G401 (cell line): ENCODE data around the gene ANXA4. TPM values are rescaled to one million over a fixed set of nuclear protein-coding genes. Genes with fewer than 3 reads are reported as not detected.
"Not testable (repeated sequence)": the region's sequence is repeated elsewhere in the genome, so short reads cannot be mapped to it uniquely, and the experiment has no call there.

Source experiments
- DNase-seq: peaks from one replicate; pipeline ENCODE4 v3.0.0-alpha.2; 2015; ENCODE audit warnings: low spot score
- in situ Hi-C: cut with HindIII; loops from 2 replicates; pipeline ENCODE4 v1.10.0; 2016; ENCODE audit warnings: low sequenced_read_pairs, mixed read lengths
- total RNA-seq: library from RNA; depleted of rRNA; stranded (reverse); fragments of >200 nt; shearing (Covaris generic); gene quantifications from 2 replicates; pipeline ENCODE4 v1.2.3, GENCODE V29; 2014

Gene ANXA4
- total RNA-seq, 1 experiment from 2014 or later = 64.8 TPM

GRCh38 chr2:69829256-69830044, 87.5 kb downstream of the ANXA4 start, which contains the start of gene GMCL1:
GMCL1 (plus strand) TSS chr2:69829660; CDS start chr2:69829893, 233 bp downstream.
- in situ Hi-C loops = no loop called here

GRCh38 chr2:69830045-69830905, 88.3 kb downstream of the ANXA4 start:
- DNase-seq = peak; percentile 29
- in situ Hi-C loops = no loop called here

More at GRCh38 chr2:69829256-69830044, 87.5 kb downstream of the ANXA4 start, which contains the start of gene GMCL1:
- DNase-seq = peak; percentile 95

DNA sequence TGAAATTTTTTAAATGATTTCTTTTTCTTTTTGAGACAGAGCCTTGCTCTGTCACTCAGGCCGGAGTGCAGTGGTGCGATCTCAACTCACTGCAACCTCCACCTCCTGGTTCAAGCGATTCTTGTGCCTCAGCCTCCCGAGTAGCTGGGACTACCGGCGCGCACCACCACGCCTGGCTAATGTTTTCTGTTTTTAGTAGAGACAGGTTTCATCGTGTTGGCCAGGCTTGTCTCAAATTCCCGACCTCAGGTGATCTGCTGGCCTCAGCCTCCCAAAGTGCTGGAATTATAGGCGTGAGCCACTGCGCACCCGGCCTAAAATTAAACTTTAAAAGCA, 88.9 kb downstream of the ANXA4 start:
- in situ Hi-C loops, DNase-seq: not testable (repeated sequence)

GRCh38 chr2:69831354-69831905, 89.5 kb downstream of the ANXA4 start:
- no peak for DNase-seq
- in situ Hi-C loops = no loop called here

DNA sequence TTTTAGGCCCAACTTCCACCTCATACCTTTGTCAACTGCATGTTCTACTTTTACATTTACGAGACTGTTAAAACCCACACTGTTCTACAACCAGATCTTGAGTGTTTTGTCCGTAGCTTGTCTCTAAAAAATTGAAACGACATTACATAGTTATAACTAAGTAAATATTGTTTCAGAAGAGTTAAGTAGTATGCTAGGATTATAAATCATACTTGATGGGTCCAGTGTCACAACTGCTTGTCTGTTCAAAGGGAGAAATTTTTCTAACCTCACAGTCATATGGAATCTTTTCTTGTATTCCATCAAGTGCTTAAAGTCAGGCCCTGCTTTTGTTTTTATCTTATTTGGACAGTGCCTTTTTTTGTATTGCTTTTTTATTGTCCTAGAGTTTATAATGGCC, 91.8 kb downstream of the ANXA4 start:
- in situ Hi-C loops = no loop called here
- no peak for DNase-seq

DNA sequence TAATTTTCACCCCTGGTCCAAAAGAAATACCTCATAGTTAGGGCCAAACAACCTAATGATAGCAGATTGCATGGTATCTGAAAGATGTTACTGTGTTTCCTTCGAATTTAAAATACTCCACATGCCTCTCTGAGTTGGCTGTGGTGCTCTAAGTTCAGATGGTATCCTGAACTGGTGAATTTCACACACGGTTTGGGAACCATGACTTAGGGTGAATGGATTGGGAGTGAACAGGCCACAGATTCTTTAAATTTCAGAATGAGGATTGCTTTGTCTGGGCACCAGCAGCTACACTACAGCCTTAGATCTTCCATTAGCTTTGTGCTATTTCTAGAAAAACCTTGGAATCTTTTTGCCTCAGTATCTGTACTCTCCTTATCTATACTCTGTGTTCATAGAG, 93.7 kb downstream of the ANXA4 start:
- in situ Hi-C loops = no loop called here
- no peak for DNase-seq

GRCh38 chr2:69836316-69836715, 94.4 kb downstream of the ANXA4 start:
- in situ Hi-C loops = no loop called here
- DNase-seq = no peak

- in situ Hi-C loops = no loop called here
- DNase-seq = no peak
These were observed 95.6 kb downstream of the ANXA4 start for GRCh38 chr2:69837533-69837932.

GRCh38 chr2:69843993-69844392, 102.1 kb downstream of the ANXA4 start:
- DNase-seq = no peak
- in situ Hi-C loops = no loop called here

DNA sequence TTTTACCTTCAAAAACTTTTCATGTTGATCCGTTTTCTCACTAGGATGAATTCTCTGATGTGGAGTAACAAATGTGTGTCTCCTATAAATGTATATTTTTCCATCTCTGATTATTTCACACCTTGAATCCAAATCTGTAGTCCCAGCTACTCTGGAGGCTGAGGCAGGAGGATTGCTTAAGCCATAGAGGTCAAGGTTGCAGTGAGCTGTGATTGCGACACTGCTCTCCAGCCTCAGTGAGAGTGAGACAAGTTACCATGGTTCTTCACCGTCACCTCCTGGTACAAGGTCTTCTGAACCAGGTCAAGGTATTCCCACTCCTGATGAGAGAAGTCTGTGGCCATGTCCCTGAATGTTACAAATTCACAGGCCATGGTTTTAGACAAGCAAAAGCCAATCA, 102.6 kb downstream of the ANXA4 start:
- no peak for DNase-seq
- in situ Hi-C loops = no loop called here

DNA sequence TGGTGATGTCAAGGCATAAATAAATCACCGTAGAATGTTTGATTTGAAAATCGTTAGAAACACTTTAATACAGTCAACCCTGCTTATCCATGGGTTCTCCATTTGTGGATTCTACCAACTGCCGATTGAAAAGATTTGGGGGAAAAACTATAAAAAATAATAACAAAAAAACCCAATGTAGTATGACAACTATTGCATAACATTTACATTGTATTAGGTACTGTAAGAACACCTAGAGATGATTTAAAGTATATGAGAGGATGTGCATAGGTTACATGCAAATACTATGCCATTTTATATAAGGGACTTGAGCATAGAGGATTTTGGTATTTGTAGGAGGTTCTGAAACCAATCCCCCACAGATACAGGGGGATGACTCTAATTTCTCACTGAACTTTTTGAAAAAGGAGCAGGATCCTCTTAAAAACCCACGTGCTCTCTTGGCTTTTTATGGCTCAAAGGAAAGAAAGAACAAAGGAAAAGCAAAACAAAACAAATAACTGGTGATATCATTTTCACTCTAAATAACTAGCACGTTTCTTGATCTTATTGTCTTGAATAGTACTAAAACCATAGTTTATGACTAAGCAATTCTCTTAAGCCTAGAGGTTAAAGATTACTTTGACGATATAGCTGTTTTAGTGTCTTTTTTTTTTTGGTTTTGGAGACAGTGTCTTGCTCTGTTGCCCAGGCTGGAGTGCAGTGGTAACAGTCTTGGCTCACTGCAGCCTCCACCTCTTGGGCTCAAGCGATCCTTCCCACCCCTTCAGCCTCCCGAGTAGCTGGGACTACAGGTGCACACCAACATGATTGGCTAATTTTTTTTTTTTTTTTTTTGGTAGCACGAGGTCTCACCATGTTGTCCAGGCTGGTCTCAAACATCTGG, 104.5 kb downstream of the ANXA4 start:
- no peak for DNase-seq
- in situ Hi-C loops = no loop called here

- in situ Hi-C loops = no loop called here
- DNase-seq = no peak
These were observed 105.3 kb downstream of the ANXA4 start for GRCh38 chr2:69847068-69847828.

DNA sequence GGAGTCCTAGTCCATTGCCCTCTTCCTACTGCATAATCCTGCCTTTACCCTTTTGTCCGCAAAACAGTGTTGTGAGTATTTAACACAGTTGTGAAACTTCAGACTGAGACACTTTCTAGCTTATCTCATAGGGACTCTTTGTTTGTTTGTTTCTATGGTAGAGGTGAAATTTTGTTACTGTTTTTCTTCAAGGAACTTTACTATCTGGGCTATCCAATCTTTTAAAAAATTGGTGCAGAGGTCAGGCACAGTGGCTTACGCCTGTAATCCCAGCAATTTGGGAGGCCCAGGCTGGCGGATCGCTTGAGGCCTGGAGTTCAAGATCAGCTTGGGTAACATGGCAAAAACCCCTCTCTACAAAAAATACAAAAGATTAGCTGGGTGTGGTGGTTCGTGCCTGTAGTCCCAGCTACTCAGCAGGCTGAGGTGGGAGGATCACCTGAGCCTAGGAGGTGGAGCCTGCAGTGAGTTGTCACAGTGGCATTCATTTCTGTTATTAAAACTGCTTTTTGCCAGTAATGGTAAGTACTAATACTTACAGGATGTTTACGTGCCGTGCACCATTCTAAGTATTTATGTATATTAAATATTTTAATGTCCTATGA, 106.4 kb downstream of the ANXA4 start:
- no peak for DNase-seq
- in situ Hi-C loops = no loop called here

DNA sequence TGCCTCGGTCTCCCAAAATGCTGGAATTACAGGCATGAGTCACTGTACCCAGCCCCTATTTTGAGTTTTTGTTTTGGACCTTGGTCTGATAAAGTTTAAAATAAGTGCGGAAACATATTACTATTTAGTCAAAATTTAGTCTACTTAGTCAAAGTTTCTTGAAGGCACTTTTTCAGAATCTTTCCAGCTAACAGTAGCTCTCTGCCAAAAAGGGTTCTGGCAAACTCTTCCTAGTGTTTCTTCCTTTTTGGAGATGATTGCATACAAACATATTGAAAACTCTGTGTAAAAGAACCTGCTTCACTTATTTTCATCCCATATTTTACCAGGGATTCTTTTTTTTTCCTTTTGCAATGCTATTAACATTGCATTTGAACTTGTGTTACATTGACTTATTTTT, 116.3 kb downstream of the ANXA4 start:
- DNase-seq = no peak
- in situ Hi-C loops = no loop called here

DNA sequence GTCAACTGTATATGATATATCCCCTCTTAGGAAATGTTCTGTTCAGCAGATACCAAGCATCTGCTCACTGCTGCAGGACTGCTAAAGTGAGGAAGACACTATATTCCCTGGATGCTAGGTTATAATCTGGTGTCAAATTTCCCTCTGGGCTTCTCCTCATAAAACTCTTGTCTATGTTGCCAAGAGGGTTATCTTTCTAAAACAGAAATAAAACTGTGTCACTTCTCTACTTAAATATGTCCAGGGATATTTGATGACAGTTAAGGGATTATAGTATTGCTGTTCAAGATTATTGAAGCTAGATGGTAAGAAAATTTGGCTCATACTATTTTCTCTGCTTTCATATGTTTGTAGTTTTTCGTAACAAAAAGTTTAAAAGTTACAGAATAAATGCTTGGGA, 121.4 kb downstream of the ANXA4 start:
- DNase-seq = no peak
- in situ Hi-C loops = no loop called here
